ENCODE data around the gene AREL1.

DNA sequence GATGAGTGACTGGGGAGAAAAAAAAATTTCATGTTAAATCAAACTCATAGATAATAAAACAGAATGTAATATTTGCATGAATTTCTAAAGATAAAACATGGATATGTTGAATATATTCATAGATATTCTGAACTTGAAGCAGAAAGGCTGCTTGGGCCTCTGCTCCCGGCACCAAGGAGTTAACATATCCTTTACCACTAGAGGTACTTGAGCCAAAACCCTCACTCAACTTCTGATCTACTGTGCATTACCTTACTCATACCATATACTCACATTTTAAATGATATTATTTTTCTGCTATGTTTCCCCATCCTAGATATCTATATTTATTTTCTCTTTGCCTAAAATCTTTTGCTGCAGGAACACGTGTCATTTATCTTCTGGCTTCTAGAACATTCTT is 14.9 kb downstream of the AREL1 start:
- TF ChIP-seq POLR2A (IDR thresholded peaks at IDR 0.05) = no peak
- TF ChIP-seq, protein P1, sequence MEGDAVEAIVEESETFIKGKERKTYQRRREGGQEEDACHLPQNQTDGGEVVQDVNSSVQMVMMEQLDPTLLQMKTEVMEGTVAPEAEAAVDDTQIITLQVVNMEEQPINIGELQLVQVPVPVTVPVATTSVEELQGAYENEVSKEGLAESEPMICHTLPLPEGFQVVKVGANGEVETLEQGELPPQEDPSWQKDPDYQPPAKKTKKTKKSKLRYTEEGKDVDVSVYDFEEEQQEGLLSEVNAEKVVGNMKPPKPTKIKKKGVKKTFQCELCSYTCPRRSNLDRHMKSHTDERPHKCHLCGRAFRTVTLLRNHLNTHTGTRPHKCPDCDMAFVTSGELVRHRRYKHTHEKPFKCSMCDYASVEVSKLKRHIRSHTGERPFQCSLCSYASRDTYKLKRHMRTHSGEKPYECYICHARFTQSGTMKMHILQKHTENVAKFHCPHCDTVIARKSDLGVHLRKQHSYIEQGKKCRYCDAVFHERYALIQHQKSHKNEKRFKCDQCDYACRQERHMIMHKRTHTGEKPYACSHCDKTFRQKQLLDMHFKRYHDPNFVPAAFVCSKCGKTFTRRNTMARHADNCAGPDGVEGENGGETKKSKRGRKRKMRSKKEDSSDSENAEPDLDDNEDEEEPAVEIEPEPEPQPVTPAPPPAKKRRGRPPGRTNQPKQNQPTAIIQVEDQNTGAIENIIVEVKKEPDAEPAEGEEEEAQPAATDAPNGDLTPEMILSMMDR (IDR thresholded peaks at IDR 0.05) = no peak

Data from testis (tissue), 2 donors.